Effector memory CD8-positive, alpha-beta T cell (primary cell): Measurements from ENCODE around the gene WNT1.

ENCODE experiments used
- ATAC-seq: fragments of 150-1000 bp; cut with Tn5 transposase; replicated peaks from 2 replicates; pipeline ENCODE4 v1.10.0; 2021; ENCODE audit warnings: mild to moderate bottlenecking, moderate library complexity
- DNase-seq, 3 experiments: peaks; one replicate each; pipeline ENCODE4 v3.0.0; 2021
- H3K27ac Mint-ChIP-seq, 2 donors: one replicate each; pipeline ENCODE4 v1.8.0; 2022; ENCODE audit warnings: mild to moderate bottlenecking in 2 of 2, mixed read lengths in 2 of 2, moderate library complexity in 2 of 2
- H3K27me3 Mint-ChIP-seq, 2 donors: one replicate each; pipeline ENCODE4 v1.8.0; 2022; ENCODE audit warnings: mixed read lengths in 2 of 2
- H3K36me3 Mint-ChIP-seq: one replicate; pipeline ENCODE4 v1.8.0; 2022; ENCODE audit warnings: mild to moderate bottlenecking, moderate library complexity, mixed read lengths; ENCODE audit not compliant: insufficient read depth
- H3K4me1 Mint-ChIP-seq, 2 donors: one replicate each; pipeline ENCODE4 v1.8.0; 2022; ENCODE audit warnings: low read depth in 2 of 2, mixed read lengths in 2 of 2
- H3K4me3 Mint-ChIP-seq, 2 donors: one replicate each; pipeline ENCODE4 v1.8.0; 2022; ENCODE audit warnings: mild to moderate bottlenecking in 2 of 2, mixed read lengths in 2 of 2, moderate library complexity in 2 of 2
- H3K9me3 Mint-ChIP-seq, 2 donors: one replicate each; pipeline ENCODE4 v1.8.0; 2022; ENCODE audit warnings: mixed read lengths in 2 of 2

The WNT1 gene

GRCh38 chr12:49023812-49024211, 45.7 kb downstream of the WNT1 start:
- Mint-ChIP-seq H3K4me1 (peaks cover 12 to 15% of the 10 kb centered on the region in 2 donors), H3K9me3 (no peaks in the 10 kb centered on the region), H3K36me3 (peaks cover 57% of the 10 kb centered on the region), H3K4me3 (no peak overlapping the region), H3K27me3 (no peaks in the 10 kb centered on the region), H3K27ac (peak overlapping the region; percentile 89 to 100)
- no peak for DNase-seq
- ATAC-seq, result no peak

- Mint-ChIP-seq H3K9me3 (no peaks in the 10 kb centered on the region), H3K36me3 (peaks cover 50% of the 10 kb centered on the region), H3K27ac (peak overlapping the region; percentile 81 to 89), H3K27me3 (no peaks in the 10 kb centered on the region), H3K4me3 (no peak overlapping the region), H3K4me1 (peaks cover 6 to 9% of the 10 kb centered on the region in 2 donors)
- no peak for DNase-seq
- ATAC-seq, result no peak
Observed at GRCh38 chr12:49024543-49024942, 46.4 kb downstream of the WNT1 start.

GRCh38 chr12:49025463-49025862, 47.3 kb downstream of the WNT1 start:
- no peak for DNase-seq
- Mint-ChIP-seq H3K36me3 (peaks cover 52% of the 10 kb centered on the region), H3K4me1 (peaks cover 2 to 4% of the 10 kb centered on the region in 2 donors), H3K4me3 (no peak overlapping the region), H3K27me3 (no peaks in the 10 kb centered on the region), H3K27ac (peak overlapping the region in 1 of 2 donors; percentile 81), H3K9me3 (no peaks in the 10 kb centered on the region)
- no peak for ATAC-seq

DNA sequence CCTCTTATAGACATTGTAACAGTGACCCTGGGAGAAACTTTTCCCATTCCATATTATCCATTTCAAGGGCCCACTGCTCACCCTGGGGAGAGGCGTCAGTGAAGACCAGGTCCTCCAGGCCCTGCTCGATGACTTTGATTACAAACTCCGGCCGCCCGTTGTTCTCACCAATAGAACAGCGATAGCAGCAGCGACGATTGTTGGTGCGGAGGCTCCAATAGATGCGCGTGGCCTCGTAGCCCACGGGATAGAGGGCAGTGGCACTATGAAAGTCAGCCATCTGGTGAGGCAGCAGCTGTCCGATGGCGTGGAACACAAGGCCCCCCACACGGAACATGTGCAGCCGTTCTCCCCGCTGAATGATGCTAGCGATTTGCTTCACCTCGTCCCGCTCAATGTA, 48.0 kb downstream of the WNT1 start:
- Mint-ChIP-seq H3K4me3 (no peak overlapping the region), H3K9me3 (no peaks in the 10 kb centered on the region), H3K27ac (peak overlapping the region in 1 of 2 donors; percentile 81), H3K36me3 (peaks cover 52% of the 10 kb centered on the region), H3K4me1 (peaks cover 2 to 4% of the 10 kb centered on the region in 2 donors), H3K27me3 (no peaks in the 10 kb centered on the region)
- DNase-seq, result no peak
- ATAC-seq, result no peak

DNA sequence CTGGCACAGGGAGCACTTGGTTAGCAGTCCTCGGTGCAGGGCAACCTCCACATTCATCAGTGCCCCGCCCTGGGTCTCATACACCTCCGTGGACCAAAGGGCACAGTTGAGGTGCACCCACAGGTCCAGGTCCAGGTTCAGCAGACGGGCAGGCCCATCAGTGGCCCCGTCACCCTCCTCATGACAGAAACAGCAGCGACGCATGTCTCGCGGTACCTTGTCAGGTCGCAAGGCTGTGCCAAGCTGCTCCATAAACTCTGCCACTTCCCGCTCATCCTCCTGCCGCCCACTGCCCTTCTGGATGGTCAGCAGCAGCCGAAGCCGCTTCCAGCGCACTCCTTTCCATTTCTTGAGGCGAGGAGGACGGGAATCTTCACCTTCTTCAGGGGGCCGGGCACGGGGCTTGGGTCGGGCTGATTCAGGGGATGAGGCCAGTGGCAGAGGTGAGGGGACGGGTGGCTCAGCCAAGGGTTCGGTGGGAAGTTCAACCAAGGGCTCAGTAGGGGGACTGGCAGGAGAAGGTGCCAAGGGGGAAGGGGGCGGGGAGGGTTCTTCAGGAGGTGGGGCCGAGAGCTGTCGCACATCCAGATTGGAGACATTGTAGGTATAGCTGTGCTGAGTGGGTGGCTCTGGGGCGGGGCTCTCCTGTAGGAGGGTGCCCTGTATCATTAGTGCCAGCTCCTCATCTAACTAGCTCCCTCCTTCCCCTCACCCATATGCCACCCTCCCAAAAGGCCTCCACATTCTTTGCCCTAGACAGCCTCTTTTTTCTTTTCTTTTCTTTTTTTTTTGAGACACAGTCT, 48.8 kb downstream of the WNT1 start:
- Mint-ChIP-seq H3K27me3 (no peaks in the 10 kb centered on the region), H3K27ac (peak overlapping the region in 1 of 2 donors; percentile 88), H3K36me3 (peaks cover 54% of the 10 kb centered on the region), H3K9me3 (no peaks in the 10 kb centered on the region), H3K4me1 (peaks cover 2 to 4% of the 10 kb centered on the region in 2 donors), H3K4me3 (no peak overlapping the region)
- DNase-seq (no peak), ATAC-seq (no peak)

- Mint-ChIP-seq H3K9me3 (no peaks in the 10 kb centered on the region), H3K4me3 (no peak overlapping the region), H3K27ac (peak overlapping the region; percentile 75 to 88), H3K4me1 (peaks cover 2 to 5% of the 10 kb centered on the region in 2 donors), H3K27me3 (no peaks in the 10 kb centered on the region), H3K36me3 (peaks cover 52% of the 10 kb centered on the region)
- DNase-seq, result no peak
- ATAC-seq, result no peak
Observed at GRCh38 chr12:49027846-49028555, 49.9 kb downstream of the WNT1 start.

- ATAC-seq, result no peak
- Mint-ChIP-seq H3K4me3 (no peak overlapping the region), H3K36me3 (peaks cover 52% of the 10 kb centered on the region), H3K4me1 (peaks cover 2 to 5% of the 10 kb centered on the region in 2 donors), H3K27ac (peak overlapping the region in 1 of 2 donors; percentile 88), H3K27me3 (no peaks in the 10 kb centered on the region), H3K9me3 (no peaks in the 10 kb centered on the region)
- DNase-seq, result no peak
Observed at GRCh38 chr12:49028666-49029275, 50.6 kb downstream of the WNT1 start.

- peaks cover 53% of the 10 kb centered on the region for H3K36me3 Mint-ChIP-seq
- H3K4me3 Mint-ChIP-seq, result no peak overlapping the region
- ATAC-seq (no peak), DNase-seq (no peak)
- H3K4me1 Mint-ChIP-seq, result peaks cover 4 to 5% of the 10 kb centered on the region in 2 donors
- peak overlapping the region; percentile 54 to 74 for H3K27ac Mint-ChIP-seq
- no peaks in the 10 kb centered on the region for H3K27me3 Mint-ChIP-seq
- no peaks in the 10 kb centered on the region for H3K9me3 Mint-ChIP-seq
Observed at GRCh38 chr12:49030119-49030518, 52.0 kb downstream of the WNT1 start.

GRCh38 chr12:49030714-49031572, 52.8 kb downstream of the WNT1 start:
- Mint-ChIP-seq H3K4me1 (peaks cover 4 to 12% of the 10 kb centered on the region in 2 donors), H3K36me3 (peaks cover 57% of the 10 kb centered on the region), H3K27ac (peak overlapping the region; percentile 74 to 85), H3K9me3 (no peaks in the 10 kb centered on the region), H3K4me3 (peak overlapping the region in 1 of 2 donors; percentile 49), H3K27me3 (no peaks in the 10 kb centered on the region)
- ATAC-seq (no peak), DNase-seq (no peak)

DNA sequence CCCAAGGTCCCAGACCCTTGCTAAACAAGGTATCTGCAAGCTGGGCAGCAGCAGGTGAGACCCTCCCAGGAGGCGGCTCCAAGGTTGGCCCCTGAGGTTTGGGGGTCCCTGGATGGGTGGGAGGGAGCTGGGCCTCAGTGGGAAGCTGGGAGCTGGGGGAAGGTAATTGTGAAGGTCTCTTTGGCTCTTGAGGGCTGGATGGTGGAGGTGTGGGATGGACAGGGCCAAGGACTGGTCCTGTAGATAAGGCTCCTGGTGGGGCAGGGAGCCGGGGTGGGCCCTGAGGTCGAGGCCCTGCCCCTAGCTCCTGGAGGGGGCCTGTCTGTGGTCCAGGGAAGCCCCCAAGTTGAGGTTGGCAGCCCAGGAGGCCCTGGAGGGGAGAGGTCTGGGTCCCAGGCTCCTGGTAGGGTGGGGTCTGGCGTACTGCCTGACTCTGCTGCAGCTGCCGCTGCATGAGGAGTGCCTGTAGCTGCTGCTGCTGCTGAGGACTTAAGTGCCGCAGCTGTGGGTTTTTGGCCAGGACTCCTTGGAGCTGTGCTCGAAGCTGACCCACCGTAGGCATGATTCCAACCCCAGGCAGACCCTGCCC, 53.5 kb downstream of the WNT1 start:
- Mint-ChIP-seq H3K4me3 (no peak overlapping the region), H3K36me3 (peaks cover 60% of the 10 kb centered on the region), H3K27ac (peak overlapping the region; percentile 74 to 85), H3K27me3 (no peaks in the 10 kb centered on the region), H3K9me3 (no peaks in the 10 kb centered on the region), H3K4me1 (peaks cover 4 to 13% of the 10 kb centered on the region in 2 donors)
- DNase-seq, result no peak
- no peak for ATAC-seq
